Neutrophil (primary cell): ENCODE results near the gene RGS11.

ENCODE experiments used
- H3K27ac ChIP-seq: fragments of 200-600 bp; sonication (generic); 2 replicates; pipeline ENCODE4 v1.5.1; 2016; ENCODE audit warnings: mild to moderate bottlenecking, moderate library complexity
- H3K27me3 ChIP-seq: fragments of 200-600 bp; sonication (generic); 2 replicates; pipeline ENCODE4 v1.6.0; 2016; ENCODE audit warnings: mild to moderate bottlenecking
- H3K36me3 ChIP-seq: fragments of 200-600 bp; sonication (generic); 2 replicates; pipeline ENCODE4 v1.5.1; 2017
- H3K4me1 ChIP-seq, 2 experiments: fragments of 200-600 bp in 1 of 2; sonication (generic) in 1 of 2; 1 replicate in 1 of 2; 2 replicates in 1 of 2; pipeline versions ENCODE4 v1.5.1 to v1.6.1; 2013 to 2016; ENCODE audit warnings: low read depth in 1 of 2, low read length in 1 of 2, mild to moderate bottlenecking in 1 of 2, moderate library complexity in 1 of 2; ENCODE audit not compliant: control insufficient read depth in 1 of 2, insufficient read depth in 1 of 2
- H3K4me3 ChIP-seq, 2 experiments: fragments of 200-600 bp in 1 of 2; sonication (generic) in 1 of 2; 1 replicate in 1 of 2; 2 replicates in 1 of 2; pipeline ENCODE4 v1.5.1; 2013 to 2016; ENCODE audit warnings: low read depth in 1 of 2, low read length in 1 of 2, mild to moderate bottlenecking in 1 of 2, moderate library complexity in 1 of 2
- H3K9me3 ChIP-seq: fragments of 200-600 bp; sonication (generic); 2 replicates; pipeline ENCODE4 v1.5.1; 2016
- CTCF ChIP-seq: fragments of 200-600 bp; sonication (generic); IDR thresholded peaks from 2 replicates; pipeline ENCODE4 v1.5.1; 2016; ENCODE audit warnings: antibody characterized with exemption

RGS11 gene

GRCh38 chr16:285146-286055, 9.7 kb upstream of the RGS11 start:
- Histone ChIP-seq H3K27me3 (peaks cover 31% of the 10 kb centered on the region), H3K9me3 (no peaks in the 10 kb centered on the region), H3K27ac (no peak overlapping the region), H3K4me1 (peaks cover 0 to 4% of the 10 kb centered on the region in 2 experiments), H3K4me3 (no peak overlapping the region), H3K36me3 (peaks cover 42% of the 10 kb centered on the region)
- TF ChIP-seq CTCF, result no peak

DNA sequence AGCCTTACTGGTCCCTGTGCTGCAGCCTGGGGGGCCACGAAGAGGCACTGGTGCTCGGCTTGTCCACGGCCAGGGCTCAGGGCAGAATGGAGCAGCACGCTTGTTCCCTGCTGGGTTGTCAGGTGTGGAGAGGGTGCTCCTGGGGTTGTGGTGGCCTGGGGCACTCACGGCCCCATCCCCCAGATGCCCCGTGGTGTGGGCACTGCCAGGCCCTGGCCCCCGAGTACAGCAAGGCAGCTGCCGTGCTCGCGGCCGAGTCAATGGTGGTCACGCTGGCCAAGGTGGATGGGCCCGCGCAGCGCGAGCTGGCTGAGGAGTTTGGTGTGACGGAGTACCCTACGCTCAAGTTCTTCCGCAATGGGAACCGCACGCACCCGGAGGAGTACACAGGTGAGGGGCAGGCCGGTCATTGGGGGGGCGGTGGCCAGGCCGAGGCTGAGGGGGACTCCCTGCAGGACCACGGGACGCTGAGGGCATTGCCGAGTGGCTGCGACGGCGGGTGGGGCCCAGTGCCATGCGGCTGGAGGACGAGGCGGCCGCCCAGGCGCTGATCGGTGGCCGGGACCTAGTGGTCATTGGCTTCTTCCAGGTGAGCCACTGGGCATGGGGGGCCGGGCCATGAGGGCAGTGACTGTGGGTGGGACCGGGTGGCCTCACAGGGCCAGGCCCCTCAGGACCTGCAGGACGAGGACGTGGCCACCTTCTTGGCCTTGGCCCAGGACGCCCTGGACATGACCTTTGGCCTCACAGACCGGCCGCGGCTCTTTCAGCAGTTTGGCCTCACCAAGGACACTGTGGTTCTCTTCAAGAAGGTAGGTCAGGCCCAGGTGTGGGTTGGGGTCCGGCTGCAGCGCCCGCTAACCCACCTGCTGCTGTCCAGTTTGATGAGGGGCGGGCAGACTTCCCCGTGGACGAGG, 8.7 kb upstream of the RGS11 start:
- H3K4me1 ChIP-seq, result peaks cover 0 to 4% of the 10 kb centered on the region in 2 experiments
- peaks cover 33% of the 10 kb centered on the region for H3K36me3 ChIP-seq
- H3K27me3 ChIP-seq, result peaks cover 39% of the 10 kb centered on the region
- H3K27ac ChIP-seq, result no peak overlapping the region
- no peak for TF ChIP-seq CTCF
- no peaks in the 10 kb centered on the region for H3K9me3 ChIP-seq
- H3K4me3 ChIP-seq, result no peak overlapping the region

DNA sequence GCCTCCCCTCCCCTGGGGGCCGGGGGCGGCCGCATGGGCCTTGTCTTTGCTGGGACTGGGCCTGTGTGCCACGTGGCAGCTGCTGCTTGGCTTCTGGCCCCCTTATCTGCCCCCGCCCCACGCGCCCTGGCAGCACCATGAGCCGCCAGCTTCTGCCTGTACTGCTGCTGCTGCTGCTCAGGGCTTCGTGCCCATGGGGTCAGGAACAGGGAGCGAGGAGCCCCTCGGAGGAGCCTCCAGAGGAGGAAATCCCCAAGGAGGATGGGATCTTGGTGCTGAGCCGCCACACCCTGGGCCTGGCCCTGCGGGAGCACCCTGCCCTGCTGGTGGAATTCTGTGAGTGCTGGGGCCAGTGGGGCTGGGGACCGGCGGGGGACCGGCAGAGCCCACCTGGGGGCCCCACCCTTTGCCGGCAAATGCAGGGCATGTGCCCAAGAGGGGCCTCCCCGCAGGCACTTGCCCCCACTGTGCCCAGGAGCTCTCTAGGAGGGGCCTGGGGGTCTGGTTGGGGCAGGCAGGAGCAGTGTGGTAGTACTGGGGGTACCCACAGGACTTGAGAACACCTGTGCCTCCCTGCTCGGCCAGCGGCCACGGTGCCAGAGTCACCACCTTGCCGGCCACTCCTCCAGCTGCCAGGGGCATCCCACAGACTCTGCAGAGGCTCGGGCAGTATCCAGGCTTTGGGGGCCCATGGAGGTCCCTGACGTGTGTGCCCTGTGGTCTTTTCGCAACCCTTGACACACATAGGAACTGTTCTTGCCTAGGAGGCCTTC, 7.5 kb upstream of the RGS11 start, which contains the start of gene PDIA2:
Gene PDIA2, plus strand, starts transcription at position 132 of the 773 bp plus-strand sequence. Its CDS starts 6 bp downstream, at position 138.
- H3K4me3 ChIP-seq, result no peak within 1 kb of the TSS
- H3K9me3 ChIP-seq, result no peaks in the 10 kb centered on the region
- peaks cover 0 to 4% of the 10 kb centered on the region in 2 experiments for H3K4me1 ChIP-seq
- peaks cover 21% of the 10 kb centered on the region for H3K36me3 ChIP-seq
- TF ChIP-seq CTCF, result no peak
- no peak within 1 kb of the TSS for H3K27ac ChIP-seq
- H3K27me3 ChIP-seq, result peaks cover 51% of the 10 kb centered on the region

DNA sequence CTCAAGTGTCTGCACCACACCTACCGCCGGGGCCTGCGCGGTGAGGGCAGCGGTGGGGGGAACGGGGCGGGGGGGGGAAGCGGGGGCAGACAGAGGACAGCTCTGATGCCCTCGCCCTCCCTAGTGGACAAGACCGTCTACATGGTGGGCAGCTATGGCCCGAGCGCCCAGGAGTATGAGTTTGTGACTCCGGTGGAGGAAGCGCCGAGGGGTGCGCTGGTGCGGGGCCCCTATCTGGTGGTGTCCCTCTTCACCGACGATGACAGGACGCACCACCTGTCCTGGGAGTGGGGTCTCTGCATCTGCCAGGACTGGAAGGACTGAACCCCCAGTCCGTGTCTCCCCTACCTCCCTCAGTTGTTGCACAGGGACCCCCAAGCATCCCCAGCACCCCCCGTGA, 6.7 kb upstream of the RGS11 start:
- Histone ChIP-seq H3K9me3 (no peaks in the 10 kb centered on the region), H3K27ac (no peak overlapping the region), H3K36me3 (peaks cover 13% of the 10 kb centered on the region), H3K27me3 (peaks cover 59% of the 10 kb centered on the region), H3K4me3 (no peak overlapping the region), H3K4me1 (peaks cover 0 to 4% of the 10 kb centered on the region in 2 experiments)
- TF ChIP-seq CTCF, result no peak
